SK-MEL-5 (cell line): Measurements from ENCODE around the gene MOCOS. TPM values are rescaled to one million over a fixed set of nuclear protein-coding genes. Genes with fewer than 3 reads are reported as not detected.
"Not testable (repeated sequence)": the region's sequence is repeated elsewhere in the genome, so short reads cannot be mapped to it uniquely, and the experiment has no call there.

Source experiments
- DNase-seq: peaks from one replicate; pipeline ENCODE4 v3.0.0-alpha.2; 2016; ENCODE audit warnings: low read depth, low spot score
- in situ Hi-C: cut with HindIII; loops from 2 replicates; pipeline ENCODE4 v1.10.0; 2016; ENCODE audit warnings: low sequenced_read_pairs, high pct_unique_total_duplicates, low pct_unique_long_range_greater_than_20kb
- polyA plus RNA-seq, 2 experiments: library from polyadenylated mRNA; depleted of rRNA; stranded (reverse); fragments of >200 nt; gene quantifications; 2 replicates each; pipeline ENCODE4 v1.2.3, GENCODE V29; 2015
- total RNA-seq: library from RNA; depleted of rRNA; stranded (reverse); fragments of >200 nt; shearing (Covaris generic); gene quantifications from 2 replicates; pipeline ENCODE4 v1.2.3, GENCODE V29; 2014; rRNA removed

MOCOS gene, protein sequence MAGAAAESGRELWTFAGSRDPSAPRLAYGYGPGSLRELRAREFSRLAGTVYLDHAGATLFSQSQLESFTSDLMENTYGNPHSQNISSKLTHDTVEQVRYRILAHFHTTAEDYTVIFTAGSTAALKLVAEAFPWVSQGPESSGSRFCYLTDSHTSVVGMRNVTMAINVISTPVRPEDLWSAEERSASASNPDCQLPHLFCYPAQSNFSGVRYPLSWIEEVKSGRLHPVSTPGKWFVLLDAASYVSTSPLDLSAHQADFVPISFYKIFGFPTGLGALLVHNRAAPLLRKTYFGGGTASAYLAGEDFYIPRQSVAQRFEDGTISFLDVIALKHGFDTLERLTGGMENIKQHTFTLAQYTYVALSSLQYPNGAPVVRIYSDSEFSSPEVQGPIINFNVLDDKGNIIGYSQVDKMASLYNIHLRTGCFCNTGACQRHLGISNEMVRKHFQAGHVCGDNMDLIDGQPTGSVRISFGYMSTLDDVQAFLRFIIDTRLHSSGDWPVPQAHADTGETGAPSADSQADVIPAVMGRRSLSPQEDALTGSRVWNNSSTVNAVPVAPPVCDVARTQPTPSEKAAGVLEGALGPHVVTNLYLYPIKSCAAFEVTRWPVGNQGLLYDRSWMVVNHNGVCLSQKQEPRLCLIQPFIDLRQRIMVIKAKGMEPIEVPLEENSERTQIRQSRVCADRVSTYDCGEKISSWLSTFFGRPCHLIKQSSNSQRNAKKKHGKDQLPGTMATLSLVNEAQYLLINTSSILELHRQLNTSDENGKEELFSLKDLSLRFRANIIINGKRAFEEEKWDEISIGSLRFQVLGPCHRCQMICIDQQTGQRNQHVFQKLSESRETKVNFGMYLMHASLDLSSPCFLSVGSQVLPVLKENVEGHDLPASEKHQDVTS
- total RNA-seq: 30.0 and 50.8 TPM in 2 replicates
- 27.3 and 29.8 TPM in 2 replicates for polyA plus RNA-seq (2015; cell fraction: cytosol; rRNA removed)
- polyA plus RNA-seq (2015; cell fraction: nucleus; rRNA removed): 47.4 and 97.2 TPM in 2 replicates

DNA sequence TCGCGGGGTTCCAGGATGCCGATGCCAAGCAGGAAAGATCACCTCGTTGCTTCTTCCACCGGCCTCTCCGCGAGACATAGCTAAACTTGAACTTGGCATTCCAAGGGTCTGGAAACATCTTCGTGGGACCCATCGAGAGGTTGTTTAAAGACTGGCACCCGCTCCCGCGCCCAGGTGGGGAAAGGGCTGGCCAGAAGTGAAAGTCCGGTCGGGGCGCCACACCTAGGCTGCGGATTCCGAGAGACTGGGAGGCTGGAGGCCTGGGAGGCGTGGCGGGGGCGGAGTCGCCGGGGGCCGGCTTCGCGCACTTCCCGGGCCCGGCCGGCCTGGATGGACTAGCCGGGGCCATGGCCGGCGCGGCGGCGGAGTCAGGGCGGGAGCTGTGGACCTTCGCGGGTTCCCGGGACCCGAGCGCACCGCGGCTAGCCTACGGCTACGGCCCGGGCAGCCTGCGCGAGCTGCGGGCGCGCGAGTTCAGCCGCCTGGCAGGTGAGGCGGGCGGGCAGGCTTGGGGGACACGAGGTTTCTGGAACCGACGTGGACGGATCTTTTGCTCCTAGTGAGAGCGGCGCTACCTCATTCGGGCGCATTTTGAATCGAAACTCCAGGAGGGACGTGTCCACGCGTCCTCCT lies at the start of gene MOCOS:
MOCOS (plus strand) TSS at position 305 of the 633 bp plus-strand sequence; CDS start at position 348, 43 bp downstream.
- in situ Hi-C loops: no loop called here
- DNase-seq: peak; percentile 60

DNA sequence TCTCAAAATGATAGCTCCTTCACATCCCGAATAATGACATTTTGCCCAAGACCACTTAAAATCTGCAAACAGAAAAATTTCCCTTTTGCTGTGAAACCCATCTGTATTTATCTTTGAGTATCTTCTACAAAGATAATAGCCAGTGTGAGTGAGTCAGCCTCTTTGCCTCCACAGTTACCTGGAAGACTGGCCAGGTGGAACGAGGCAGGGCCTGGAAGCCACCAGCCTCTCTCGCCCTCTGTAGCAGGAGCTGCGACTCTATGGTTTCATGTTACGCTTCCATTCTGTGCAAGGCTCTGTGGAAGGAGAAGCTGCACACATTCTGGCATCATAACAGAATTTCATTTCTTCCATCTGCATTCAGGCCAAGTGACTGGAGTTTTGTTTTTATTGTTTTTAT lies 48.1 kb upstream of the MOCOS start:
- DNase-seq: no peak
- in situ Hi-C loops: no loop called here

DNA sequence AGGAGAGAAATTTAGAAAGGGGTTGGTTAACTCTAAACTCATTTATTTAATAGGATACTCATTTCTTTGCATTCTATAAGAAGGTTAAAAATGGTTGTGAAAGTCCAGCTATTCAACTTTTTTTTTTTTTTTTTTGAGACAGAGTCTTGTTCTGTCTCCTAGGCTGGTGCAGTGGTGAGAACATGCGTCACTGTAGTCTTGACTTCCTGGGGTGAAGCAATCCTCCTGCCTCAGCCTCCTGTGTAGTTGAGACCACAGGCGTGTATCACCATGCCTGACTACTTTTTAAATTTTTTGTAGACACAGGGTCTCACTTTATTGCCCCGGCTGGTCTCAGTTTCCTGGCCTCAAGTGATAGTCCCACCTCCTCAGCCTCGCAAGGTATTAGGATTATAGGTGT lies 45.7 kb upstream of the MOCOS start:
- DNase-seq: peak; percentile 46
- in situ Hi-C loops: no loop called here

DNA sequence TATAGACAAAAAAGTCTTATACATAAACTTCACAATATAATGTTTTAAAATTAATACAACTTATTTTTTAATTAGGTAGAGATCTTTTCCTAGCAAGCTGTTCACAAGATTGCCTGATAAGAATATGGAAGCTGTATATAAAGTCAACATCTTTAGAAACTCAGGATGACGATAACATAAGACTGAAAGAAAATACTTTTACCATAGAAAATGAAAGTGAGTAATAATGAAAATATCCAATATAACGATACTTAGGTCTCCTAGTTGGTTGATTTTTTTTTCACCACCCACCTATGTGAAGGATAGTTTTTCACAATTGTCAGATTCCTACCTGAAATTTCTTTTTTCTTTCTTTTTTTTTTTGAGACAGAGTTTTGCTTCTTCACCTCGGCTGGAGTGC lies 44.5 kb upstream of the MOCOS start:
- in situ Hi-C loops: no loop called here
- no peak for DNase-seq

DNA sequence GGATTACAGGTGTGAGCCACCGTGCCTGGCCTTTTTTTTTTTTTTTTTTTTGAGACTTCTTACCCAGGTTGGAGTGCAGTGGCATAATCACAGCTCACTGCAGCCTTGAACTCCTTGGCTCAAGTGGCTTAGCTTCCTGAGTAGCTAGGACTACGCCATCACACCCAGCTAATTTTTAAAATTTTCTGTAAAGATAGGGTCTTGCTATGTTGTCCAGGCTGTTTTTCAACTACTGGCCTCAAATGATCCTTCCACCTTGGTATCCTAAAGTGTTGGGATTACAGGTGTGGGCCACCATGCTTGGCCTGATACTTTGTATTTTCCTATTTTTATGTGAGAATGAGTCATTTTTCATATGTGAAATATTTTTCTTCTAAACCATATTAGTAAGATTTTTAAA lies 43.9 kb upstream of the MOCOS start:
- no peak for DNase-seq
- in situ Hi-C loops: no loop called here

DNA sequence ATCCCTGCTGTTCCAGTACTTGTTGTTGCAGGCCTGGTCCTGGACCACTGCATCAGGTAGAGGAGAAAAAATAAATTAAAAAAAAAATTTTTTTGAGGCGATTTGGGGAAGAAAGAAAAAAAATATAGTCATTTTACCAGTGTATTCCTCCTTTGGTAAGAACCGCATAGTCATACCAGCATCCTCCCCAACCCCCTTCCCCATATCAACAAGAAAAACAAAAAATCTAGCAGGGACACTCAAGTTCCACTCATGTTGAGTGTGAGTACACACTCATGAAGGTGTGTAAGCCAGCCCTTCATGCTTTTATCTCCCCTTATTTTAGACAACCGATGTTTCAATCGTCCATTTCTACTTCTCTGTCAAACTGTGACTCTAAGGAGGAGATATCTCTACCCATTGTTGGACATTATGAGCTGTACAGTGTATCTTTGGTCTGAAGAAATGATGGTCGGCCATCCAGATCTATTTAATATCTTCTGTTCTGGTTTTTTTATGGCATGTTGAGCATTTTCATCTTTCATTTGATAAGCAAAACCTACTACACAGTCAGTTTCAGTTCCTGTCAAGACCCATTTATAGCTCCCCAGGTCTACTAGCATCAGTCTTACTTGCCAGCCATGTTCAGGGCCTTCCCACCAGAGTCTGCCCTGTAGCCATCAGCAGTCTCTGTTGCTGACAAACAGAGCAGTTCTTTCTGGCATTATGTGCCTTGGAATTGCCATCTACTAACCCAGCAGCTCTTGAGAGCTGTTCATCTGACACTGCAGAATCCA lies 37.6 kb upstream of the MOCOS start:
- DNase-seq: no peak
- in situ Hi-C loops: no loop called here

DNA sequence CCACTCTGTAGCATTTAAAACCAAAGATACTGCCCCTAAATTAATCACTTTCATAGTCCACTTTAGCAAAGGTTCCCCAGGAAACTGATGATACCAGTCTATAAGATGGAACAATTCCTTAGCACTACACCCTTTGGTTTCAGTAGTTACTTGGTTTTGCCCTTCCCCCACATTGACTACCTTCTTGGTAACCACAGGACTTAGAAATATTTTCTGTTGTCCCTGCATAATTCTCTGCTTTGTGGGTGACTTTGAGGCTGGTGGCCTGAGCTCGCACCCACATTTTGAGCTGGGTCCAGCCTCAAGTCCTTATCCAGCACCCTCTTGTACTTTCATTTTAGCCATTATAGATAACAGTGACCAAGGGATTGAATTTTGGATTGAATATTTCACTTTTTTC lies 34.5 kb upstream of the MOCOS start:
- in situ Hi-C loops: no loop called here
- DNase-seq: no peak

DNA sequence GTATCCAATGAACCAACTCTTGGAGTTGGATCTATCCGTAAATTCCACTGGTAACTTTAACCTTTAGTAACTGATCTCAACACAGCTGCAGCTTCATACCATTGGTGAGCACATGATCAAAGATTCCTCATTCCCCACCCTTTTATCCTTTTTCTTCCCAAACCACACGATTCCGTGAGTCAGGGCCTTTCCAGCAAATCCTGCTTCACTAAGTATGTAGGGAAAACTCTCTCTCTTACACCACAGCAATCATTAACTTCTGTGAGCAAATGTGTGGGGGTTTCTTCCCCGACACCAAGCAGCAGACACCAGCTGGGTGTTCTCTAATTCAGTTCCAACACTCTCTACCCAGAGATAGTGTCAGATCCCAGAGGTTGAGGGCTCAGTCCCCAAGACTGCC lies 34.1 kb upstream of the MOCOS start:
- in situ Hi-C loops: no loop called here
- peak; percentile 63 for DNase-seq

DNA sequence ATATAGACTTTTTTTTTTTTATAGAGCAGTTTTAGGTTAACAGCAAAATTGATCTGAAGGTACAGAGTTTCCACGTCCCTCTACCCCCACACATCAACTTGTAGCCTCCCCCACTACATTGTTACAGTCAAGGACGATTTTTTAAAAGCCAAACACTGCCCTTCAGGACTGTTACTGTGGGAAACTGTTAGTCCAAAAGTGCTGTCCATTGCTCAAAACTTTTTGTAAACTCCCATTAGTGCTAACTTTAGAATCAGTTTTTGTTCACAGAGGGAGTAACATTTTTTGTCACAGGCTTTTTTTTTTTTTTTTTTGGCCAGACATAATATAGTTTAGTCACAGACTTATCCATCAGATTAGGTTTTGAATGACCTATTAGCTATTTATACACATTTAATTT lies 33.5 kb upstream of the MOCOS start:
- no peak for DNase-seq
- in situ Hi-C loops: no loop called here

DNA sequence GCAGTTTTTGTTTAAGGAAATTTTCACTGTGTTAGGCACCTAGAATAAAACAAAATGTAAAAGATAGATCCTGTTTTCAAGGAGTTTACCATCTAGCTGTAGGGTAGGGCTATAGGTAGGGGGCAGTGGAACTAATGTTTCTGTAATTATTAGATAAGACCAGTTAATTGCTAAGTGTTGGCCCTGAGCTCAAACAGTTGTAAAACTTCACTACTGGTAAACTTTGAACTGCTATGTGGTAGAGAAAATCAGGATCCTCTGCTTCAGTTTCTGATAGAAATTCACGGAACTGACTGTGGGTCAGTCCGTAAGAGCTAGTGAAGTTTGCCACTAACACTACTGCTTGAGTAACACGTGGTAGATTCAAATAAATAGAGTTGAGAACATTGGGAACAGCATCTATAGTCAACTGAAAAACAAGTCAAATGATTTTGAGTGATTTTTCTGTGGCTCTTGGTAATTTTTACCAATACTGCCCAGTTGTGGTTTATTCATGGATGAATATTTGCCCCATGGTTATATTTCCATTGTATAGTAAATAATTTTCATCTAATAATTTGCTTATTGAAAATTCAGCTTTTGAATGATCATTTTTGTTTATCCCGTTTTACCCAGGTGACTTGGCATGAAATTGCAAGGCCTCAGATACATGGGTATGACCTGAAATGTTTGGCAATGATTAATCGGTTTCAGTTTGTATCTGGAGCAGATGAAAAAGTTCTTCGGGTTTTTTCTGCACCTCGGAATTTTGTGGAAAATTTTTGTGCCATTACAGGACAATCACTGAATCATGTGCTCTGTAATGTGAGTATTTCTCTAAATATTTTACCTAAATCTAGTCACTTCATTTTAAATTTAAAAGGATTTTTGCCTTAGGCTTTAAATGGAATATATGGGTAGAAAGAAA lies 31.2 kb upstream of the MOCOS start:
- no peak for DNase-seq

DNA sequence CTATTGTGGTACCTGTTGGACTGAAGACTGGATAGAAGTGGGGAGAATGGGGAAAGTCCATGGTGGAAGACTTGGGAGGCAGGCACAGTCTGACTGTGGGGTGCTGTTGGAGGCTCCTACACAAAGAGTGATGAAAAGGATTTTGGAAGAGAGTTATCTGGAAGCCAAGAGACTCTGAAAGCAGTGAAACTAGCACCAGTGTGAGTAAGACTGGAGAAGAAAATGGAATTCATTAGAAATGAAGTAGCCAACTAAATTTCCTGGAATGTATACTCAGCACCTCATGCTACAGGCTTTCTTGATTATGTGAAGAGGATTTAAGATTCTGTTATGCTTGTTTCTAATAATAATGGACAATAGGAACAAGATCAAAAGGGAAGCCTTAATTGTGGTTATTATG lies 29.9 kb upstream of the MOCOS start:
- in situ Hi-C loops: no loop called here
- DNase-seq: no peak

More for the DNA sequence above, 31.2 kb upstream of the MOCOS start:
- in situ Hi-C loops: no loop called here

DNA sequence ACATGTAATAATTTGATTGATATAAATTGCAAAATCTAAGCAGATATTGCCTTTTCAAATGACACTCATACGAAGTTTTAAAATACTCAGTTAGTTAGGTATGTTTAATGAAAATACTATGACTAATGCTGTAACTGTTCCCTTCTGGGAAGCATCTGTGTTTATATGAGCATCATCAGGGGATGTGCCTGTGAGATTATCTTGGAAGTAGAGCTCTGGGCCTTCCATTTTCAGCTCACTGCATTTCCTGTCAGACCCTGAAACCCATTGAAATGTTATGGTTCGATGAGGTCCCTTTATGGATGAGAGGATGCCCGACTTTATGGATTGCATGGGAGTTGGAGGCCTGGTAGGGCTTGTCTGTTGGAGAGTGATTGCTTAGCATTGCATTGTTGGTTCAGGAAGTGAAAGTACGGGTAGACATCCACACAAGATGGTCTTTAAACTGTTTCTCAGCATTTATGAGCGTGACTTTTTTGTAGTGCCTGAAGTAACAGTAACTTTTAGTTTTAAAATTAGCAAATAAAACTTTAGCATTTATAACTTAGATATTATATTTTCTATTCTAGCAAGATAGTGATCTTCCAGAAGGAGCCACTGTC lies 28.9 kb upstream of the MOCOS start:
- in situ Hi-C loops: no loop called here
- DNase-seq: no peak

DNA sequence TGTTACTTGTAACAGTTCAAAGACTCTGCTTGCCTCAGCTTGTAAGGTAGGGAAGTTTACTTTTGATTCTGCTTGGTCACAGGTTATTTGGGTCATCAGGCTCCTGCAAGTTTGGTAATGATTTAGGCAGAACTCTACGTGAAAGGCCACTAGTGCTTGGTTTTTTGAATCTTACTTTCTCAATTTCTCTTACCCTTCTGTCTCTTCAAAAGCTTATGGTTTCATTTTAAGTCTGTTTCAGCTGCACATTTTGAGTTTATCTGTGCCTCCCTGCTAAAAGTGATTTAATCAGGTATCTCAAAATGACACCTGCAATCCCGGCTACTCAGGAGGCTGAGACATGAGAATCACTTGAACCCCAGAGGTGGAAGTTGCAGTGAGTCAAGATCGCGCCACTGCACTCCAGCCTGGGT lies 26.3 kb upstream of the MOCOS start:
- no peak for DNase-seq
- in situ Hi-C loops: no loop called here

DNA sequence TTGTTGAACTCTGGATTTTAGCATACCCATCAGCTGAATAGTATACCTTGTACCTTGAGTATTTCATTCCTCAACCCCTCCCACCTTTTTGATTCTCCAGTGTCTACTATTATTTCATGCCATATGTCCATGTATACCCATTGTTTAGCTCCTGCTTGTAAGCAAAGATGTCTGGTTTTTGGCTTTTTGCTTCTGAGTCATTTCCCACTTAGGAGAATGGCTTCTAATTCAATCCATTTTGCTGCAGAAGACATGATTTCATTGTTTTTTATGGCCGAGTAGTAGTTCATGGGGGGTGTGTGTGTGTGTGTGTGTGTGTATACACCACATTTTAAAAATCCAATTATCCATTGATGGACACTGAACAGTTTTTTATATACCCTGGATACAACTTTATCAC lies 24.3 kb upstream of the MOCOS start:
- in situ Hi-C loops: no loop called here
- DNase-seq: no peak

DNA sequence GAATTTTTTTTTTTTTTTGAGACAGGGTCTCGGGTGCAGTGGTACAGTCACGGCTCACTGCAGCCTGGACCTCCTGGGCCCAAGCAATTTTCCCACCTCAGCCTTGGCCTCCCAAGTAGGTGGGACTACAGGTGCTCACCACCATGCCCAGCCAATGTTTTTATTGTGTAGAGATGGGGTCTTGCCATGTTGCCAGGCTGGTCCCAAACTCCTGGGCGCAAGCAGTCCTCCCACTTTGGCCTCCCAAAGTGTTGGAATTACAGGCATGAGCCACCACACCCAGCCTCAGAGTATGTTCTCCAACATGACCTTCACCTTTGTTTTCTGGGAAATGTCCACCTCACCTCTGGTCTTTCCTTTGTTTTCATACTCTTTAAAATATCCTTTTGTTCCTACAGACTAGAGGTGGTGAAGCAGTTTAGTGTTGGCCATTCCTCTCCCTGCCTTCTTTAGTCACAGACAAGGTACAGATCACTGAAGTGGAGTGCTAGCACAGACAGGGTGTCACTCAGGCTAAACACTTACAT lies 19.5 kb upstream of the MOCOS start:
- in situ Hi-C loops: no loop called here
- no peak for DNase-seq

DNA sequence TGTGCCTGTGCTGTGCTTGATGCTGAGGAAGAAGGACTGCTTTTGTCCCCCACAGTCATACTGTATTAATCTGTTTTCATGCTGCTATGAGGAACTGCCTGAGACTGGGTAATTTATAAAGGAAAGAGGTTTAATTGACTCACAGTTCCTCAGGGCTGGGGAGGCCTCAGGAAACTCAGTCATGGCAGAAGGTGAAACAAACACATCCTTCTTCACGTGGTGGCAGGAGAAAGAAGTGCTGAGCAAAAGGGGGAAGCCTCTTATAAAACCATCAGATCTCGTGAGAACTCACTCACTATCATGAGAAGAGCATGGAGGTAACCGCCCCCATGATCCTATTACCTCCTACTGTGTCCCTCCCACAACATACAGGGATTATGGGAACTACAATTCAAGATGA lies 19.0 kb upstream of the MOCOS start:
- peak; percentile 56 for DNase-seq
- in situ Hi-C loops: not testable (repeated sequence)
